HPDE6-E6E7 (cell line): ENCODE results near the gene GRID2IP.

ENCODE experiments used
- DNase-seq: peaks from one replicate; pipeline ENCODE4 v3.0.0; 2011; ENCODE audit warnings: missing footprints; ENCODE audit errors: extremely low spot score

Gene GRID2IP

DNA sequence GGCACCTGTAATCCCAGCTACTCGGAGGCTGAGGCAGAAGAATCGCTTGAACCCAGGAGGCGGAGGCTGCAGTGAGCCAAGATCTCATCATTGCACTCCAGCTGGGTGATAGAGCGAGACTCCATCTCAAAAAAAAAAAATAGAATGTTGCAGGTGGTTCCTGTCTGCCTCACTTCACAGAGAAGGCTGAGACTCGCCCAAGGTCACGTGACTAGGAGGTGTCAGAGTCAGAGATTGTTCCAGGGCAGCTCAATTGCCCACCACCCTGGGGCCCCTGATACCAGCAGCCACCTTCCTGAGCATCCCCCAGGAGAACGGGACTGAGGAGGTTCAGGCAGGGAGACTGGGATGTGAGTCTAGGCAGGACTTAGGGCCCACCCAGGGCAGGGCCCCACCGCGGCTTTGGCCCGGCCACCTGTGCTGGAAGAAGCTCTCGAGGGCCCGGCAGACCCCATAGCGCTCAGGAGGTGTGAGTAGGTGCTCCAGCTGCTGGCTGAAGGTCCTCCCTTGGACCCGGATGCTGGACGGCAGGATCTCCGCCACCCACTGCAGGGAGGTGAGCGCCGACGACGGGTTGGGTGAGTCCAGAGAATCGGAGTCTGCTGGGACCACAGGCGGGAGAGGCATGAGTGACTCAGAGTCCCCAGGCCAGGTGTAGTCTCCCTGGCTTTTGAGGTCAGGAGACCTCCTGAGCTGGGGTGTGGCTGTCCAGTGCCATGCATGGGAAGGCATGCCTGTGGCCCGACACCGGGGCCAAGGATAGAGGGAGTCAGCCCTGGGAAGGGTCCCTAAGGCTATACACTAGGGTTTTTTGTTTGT, 30.9 kb downstream of the GRID2IP start:
- no peak for DNase-seq

DNA sequence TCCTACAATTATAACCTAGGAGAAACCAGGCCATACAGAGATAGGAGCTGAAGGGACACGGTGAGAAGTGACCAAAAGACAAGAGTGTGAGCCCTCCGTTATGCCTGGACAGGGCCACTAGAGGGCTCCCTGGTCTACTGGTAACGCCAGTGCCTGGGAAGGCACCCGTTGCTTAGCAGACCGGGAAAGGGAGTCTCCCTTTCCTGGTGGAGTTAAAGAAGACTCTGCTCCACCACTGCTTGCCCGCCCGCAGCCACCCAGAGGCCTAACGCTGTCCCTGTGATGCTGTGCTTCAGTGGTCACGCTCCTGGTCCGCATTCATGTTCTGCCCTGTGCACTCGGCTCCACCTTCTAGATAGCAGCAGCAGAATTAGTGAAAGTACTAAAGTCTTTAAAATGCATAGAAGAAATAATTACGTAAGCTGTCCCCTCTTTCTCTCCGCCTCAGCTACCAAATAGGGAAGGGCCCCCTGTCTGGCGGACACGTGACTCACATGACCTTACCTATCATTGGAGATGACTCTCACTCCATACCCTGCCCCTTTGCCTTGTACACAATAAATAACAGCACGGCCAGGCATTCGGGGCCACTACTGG, 34.8 kb downstream of the GRID2IP start:
- no peak for DNase-seq

DNA sequence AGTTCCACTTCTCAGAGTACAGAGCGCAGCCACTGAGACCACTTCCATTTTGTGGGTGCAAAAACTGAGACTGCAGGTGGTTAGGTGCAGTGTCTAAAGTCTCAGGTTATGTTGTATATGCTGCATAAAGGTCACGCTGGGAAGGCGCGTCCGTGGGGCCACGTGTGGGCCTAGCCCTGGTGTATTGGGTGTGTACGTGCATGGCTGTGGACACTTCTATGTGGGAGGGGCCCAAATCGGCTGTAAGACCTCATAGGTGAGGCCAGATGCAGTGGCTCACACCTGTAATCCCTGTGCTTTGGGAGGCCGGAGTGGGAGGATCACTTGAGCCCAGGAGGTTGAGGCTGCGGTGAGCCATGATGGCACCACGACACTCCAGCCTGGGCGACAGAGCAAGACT, 37.7 kb downstream of the GRID2IP start:
- DNase-seq = no peak

DNA sequence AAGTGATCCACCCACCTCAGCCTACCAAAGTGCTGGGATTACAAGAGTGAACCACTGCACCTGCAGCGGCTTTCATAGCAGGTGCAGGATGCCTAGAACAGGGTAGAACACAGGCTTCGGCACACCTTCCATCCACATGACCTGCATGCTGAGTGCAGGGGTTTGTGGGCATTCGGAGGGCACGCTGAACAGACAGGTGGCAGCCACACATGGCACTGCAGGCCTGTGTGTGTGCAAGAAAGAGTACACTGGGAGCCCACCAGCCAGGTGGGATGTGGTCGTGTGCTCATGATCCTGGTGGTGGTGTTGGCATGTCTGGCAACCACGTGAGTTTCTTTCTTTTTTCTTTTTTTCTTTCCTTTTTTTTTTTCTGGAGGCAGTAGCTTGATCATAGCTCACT, 38.4 kb downstream of the GRID2IP start:
- no peak for DNase-seq

DNA sequence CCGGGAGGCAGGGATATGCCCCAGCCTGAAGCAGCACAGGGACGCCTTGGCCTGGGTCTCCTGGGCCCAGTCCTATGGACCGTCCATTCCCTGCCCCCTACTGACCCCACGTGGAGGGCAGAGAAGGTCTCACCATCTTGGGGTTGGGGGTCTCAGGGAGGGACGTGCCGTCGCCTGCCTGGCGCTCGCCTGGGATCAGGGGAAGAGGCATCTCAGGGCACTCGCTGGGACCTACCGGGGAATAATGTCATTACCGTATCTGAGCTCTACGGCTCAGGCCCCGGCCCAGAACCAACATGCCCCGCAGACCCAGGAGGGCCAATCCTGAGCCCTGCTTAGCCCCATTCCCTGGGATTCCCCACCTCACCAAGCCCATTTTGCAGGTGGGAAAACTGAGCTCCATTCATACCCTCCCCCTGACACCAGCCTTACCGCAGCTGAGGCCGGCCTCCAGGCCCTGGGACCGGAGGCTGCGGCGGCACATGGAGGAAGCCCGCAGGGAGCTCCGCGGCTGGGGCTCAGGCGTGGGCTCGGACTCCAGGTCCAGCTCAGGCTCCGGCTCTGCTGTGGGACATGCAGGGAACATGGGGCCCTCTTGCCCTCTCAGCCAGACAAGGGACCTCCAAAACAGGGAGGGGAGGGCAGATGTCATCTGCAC, 40.7 kb downstream of the GRID2IP start:
- DNase-seq = no peak

DNA sequence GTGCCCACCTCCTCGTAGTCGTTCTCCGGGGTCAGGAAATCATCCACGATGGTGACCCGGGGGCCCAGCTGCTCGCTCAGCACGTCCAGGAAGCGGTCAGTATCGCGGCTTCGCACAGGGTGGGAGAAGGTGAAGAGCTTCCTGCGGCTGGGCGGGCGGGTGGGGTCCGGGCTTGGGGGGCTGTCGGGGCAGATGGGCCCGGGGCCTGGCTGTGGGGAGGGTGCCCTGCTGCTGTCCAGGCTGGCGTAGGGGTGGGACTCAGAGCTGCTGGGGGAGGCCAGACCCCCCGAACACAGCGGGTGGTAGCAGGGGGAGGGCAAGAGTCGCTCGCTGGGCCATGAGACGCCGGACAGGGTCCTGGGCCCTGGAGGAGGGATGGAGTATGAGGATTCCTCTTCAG, 42.3 kb downstream of the GRID2IP start:
- DNase-seq = no peak

DNA sequence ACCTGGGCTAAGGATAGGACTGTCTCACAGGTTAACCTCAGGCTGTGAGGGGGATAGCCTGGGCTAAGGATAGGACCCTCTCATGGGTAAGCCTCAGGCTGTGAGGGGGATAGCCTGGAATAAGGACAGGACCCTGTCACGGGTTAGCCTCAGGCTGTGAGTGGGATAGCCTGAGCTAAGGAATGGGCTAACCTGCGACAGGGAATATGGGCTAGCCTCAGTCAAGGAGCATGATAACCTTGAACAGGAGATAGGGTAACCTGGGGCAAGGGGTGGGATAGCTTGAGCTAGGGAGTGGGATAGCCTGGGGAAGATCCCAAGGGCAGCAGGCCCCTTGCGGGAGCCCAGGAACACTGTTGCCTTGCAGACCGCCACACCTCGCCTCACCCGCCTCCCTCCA, 42.7 kb downstream of the GRID2IP start:
- no peak for DNase-seq

DNA sequence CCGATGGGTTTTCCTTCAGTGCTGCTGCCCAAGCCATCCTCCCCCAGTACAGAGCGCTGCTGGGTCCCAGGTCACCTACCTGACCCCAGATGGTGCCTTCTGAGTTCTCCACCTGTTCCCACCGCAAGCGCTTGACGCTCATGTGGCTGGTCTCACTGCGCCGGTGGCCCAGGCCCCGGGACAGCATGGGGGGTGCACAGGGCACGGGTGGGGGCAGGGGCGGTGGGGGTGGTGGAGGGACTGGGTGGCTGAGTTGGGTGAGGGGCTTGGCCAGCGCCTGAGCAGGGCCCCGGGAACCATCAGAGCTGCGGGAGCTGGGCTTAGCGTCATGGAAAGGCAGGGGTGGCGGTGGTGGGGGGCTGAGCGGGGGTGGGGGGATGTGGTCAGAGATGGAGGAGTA, 43.4 kb downstream of the GRID2IP start:
- DNase-seq = no peak

DNA sequence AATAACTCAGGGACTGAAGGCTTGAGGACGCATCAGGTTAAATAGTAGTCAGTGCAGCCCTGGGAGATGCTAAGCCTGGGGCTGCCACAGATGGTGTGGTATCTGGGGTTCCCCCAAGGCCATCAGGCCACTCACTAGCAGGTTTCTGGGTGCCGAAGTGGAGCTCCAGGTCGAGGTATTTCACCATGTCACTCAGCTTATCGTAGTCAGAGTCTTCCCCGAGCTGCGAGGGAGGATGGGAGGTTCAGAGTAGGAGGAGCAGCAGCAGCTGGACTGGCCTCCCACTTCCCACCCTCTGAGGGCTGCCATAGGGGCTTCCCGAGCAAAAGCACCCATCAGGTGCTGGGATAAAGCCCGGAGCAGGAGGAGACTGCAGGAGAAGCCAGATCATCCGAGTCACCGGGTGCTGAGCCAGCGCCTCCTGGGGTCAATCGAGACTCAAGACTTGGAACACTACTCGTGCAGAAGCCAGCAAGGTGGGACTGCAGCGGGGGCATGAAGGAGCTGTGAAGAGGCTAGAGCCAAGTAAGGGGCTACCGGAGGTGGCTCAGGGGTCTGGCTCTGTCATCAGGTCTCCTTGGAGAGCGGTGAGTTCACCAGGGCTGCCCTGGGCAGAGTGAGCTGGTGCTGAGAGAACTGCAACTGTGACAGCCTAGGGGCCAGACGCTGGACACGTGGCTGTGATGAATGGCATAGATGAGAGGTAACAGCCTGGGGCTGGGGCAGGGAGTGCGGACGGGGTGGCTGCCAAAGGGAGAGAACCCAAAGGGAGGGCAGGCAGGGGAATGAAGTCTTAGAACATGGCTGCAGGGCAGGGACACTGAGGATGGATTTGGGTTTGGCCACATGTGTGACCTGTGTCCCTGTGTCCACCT, 45.3 kb downstream of the GRID2IP start:
- no peak for DNase-seq

DNA sequence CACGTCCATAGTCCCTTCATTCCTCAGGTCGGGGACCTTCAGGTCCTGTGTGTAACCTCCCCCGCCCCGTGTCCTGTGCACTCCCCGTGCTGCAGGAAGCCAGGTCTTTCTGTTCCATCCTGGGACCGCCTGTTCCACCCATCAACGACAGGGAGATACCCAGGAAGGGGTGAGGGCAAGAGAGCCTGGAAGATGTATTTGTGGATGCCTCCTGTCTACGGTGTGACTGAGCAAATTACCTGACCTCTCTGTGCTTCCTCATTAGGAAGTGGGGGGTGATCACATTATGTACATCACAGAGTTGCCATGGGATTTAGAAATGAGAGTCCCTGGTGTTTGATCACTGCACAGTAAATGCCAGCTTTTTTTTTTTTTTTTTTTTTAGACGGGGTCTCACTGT, 46.3 kb downstream of the GRID2IP start:
- DNase-seq = no peak

DNA sequence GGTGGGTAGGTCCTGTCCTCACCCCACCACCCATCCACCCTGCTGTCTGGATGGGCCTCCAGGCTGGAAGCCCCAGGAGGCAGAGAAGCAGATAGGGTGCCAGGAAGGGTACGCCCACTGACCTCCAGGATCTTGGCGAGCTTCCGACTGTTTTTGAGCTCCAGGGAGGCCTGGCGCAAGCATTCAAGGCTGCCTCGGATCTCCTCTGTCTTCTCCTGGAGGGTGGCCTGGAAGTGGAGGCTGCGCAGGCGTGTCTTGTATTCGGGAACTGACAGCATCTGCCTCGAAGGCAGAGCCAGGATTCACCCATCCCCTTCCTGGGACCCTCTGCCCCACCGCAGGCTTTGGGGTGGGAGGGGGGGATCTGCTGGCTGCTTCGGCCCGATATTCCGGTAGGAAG, 48.4 kb downstream of the GRID2IP start:
- no peak for DNase-seq

DNA sequence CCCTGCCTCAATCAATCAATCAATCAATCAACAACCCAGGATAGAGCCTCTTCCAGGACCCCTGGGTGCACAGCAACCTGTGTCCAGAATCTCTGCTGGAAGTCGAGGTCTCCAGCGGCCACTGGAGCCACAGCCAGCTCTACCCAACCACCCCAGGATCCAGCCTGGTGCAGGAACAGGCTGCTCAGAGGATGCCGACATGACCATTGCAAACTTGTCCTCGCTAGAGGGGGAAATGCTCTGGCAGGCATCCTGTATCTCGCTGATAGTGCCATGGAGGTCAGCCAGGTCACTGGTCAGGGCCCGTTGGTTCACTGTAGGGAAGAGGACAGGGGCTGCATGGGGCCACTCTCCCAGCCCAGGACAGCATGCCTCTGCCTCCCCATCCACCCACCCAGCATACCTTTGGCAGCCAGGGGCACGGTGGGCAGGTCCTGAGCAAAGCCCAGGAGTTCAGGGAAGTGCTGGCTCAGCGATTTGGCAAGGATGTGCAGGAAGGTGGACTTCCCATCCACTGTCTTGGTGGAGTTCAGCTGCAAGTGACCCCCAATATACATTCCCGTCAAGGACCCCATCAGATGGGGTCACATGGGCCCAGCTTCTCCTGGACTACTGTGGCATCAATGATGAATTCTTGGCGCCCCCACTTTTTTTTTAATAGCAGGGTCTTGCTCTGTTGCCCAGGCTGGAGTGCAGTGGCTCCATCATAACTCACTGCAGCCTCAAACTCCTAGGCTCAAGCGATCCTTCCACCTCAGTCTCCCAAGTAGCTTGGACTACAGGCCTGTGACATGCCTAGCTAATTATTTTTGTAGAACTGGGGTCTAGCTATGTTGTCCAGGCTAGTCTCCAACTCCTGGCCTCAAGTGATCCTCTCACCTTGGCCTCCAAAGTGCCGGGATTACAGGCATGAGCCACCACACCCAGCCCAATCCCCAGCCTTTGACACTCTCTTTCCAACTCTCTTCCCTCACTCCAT, 49.4 kb downstream of the GRID2IP start:
- DNase-seq = no peak

DNA sequence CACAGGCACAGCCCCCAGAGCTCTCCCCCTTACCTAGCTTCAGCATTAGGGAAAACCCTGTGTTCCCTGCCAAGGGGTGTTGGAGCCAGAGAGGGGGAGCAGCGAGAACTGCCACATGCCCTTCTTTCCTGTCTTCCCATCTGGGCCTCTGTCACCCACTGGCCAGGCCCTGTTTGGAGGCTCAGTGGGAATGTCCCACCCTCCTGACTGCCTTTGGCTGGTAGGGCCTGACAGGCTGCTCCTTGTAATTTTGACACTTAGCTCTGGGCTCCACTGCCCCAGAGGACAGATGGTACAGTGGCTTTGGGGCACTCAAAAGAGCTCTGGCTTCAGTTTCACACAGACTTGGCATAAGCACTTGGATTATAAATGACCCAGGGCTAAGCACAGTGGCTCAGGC, 50.6 kb downstream of the GRID2IP start:
- DNase-seq = no peak

DNA sequence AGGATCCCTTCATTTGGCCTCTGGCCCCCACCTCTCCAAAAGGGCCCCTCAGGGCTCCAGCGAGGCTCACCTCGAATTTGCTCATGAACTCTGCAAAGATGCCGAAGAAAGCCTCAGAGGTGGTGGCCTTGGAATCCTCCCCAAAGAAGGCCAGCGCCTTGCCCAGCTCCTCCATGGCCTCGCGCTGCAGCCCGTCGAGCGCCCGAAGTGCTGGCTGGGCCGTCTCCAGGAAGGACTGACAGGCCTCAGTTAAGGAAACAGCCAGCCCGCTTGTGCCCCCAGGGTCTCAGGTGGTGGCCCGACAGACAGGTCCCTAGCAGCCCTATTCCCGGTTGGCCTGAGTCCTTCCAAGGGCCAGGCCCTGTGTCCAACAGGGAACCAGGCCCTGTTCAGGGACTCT, 53.3 kb downstream of the GRID2IP start:
- DNase-seq = no peak

DNA sequence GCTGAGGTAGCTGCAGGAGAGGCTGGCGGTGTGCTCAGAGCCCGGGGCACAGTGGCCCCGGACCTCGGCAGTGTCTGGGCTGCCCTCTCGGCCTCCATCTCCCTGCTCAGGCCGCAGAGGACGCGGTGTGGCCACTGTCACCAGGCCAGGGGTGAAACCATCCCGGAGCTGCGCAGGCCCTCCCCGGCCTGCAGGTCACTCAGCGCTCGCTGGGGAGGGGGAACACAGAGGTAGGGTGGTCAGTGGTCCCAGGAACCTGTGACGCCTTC, 53.7 kb downstream of the GRID2IP start:
- no peak for DNase-seq

DNA sequence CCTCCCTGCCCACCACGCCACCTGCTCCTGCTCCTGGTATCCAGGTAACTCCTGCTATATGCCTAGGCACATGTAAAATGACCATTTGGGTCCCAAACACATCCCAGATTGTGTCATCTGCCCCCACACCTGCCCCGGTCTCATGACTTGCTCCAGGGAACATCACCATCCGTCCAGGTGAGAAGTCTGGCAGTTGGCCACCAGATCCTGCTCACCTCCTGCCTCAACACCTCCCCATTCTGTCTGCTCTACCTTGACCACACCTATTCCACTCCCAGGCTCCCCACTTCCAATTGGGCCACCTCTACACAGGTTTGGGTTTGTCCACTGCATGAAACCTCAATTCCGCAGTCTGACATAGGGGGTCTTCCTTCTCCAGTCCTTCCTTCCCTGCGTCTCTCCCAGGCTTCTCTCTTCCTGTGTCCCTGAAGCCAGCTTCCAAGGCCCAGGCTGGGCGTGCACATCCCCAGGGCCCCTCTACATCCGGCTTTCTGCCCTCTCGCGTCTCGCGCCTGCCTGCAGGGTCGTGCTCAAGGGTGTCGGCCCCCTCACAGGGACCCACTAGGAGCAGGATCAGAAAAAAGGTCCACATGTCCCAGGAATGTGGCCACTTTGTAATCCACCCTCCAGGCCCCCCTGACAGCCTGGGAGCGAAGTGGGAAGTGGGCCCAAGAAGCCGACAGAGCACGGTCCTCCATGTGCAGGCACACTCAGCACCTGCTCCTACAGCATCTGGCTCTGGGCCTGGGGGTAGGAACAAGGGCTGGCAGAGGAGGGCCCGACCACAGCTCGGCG, 54.2 kb downstream of the GRID2IP start:
- no peak for DNase-seq

DNA sequence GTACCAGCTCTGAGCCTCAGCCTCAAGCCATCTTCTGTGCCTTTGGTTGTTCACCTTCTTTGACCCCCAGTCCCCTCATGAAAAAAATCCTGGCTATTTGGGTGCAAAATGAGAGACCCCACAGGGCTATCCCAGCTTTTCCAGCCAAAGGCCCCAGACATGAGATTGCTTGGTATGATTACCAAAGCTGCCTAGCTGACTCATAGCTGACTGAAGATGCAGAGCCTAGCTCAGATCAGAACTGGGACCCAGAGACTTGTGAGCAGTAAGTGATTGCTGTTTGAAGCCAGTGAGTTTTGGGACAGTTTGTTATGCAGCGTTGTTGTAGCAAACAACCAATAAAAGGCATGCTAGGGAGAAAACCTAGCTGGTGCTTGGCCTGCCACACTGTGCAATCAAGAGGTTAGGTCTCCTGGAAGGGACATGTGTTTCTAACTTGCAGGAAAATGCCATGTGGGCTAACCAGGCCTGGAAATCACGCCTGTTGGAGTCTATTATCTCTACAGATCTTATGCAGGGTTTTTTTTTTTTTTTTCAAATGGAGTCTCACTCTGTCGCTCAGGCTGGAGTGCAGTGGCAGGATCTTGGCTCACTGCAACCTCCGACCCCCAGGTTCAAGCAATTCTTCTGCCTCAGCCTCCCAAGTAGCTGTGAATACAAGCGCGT, 55.5 kb downstream of the GRID2IP start:
- DNase-seq = no peak

DNA sequence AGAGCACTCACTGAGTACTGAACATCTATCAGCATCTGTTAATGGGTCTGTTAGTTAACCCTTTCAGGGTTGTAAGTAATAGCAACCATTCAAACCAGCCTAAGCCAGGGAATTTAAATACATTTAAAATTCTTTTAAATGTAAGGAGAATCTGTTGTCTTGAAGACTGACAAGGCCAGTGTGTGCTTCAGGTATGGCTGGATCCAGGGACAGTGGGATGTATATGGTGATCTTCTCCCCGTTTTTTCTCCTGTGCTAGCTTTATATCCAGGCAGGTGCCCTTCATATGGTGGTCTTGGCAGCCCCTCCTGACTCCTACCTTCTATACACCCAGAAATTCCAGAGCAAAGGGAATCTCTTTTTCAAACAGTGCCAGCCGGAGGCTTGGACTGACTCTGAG, 56.9 kb downstream of the GRID2IP start:
- no peak for DNase-seq

DNA sequence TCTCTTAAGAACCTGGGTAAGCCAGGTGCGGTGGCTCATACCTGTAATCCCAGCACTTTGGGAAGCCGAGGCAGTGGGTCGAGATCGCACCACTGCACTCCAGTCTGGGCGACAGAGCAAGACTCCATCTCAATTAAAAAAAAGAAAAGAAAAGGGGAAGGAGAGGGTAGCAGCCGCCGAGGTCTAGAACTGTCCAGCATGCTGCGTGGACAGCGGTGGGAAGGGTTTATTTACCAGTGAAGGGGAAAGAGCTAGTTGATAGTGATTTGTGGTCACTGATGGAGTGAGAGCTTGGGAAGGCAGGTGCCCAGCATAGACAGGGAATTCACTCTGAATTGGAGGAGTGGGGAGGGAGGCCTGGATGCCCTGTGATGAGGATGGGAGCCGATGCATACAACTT, 60.1 kb downstream of the GRID2IP start:
- no peak for DNase-seq

DNA sequence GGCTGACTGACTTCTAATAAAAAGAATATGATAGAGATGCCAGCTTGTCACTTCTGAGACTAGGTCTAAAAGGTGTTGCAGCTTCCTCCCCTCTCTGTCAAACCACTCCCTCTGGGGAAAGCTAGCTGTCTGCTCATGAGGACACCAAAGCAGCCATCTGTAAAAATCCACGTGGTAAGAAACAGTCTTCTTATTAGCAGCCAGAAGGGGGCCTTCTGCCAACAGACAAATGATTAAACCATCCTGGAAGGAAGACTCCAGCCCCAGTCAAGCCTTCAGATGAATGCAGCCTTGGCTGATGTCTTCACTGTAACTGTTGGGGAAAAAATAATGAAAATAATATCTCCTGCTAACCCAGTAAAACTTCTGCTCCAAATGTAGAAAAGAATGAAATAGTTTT, 61.6 kb downstream of the GRID2IP start:
- no peak for DNase-seq
